HUES64 (cell line): ENCODE measurements around the gene TRIM28.
A peak's percentile ranks its signal among the peaks of the same experiment; 100 is the strongest.

Source experiments
- H3K27ac ChIP-seq: 2 replicates; pipeline ENCODE4 v1.7.0; 2013; ENCODE audit warnings: low read depth, low read length, inconsistent platforms
- H3K27me3 ChIP-seq: 2 replicates; pipeline ENCODE4 v1.6.1; 2013; ENCODE audit warnings: mild to moderate bottlenecking, low read length; ENCODE audit not compliant: insufficient read depth
- H3K36me3 ChIP-seq: 2 replicates; pipeline ENCODE4 v1.6.1; 2013; ENCODE audit warnings: mild to moderate bottlenecking, low read length; ENCODE audit not compliant: insufficient read depth
- H3K4me1 ChIP-seq: 2 replicates; pipeline ENCODE4 v1.6.1; 2013; ENCODE audit warnings: mild to moderate bottlenecking, low read length, moderate library complexity; ENCODE audit not compliant: insufficient read depth
- H3K4me3 ChIP-seq: 2 replicates; pipeline ENCODE4 v1.5.1; 2013; ENCODE audit warnings: mild to moderate bottlenecking, low read length, moderate library complexity
- H3K9ac ChIP-seq: 2 replicates; pipeline ENCODE4 v1.6.1; 2013; ENCODE audit warnings: mild to moderate bottlenecking, low read depth, low read length
- H3K9me3 ChIP-seq: 2 replicates; pipeline ENCODE4 v1.6.1; 2013; ENCODE audit warnings: low read depth, low read length; ENCODE audit not compliant: insufficient read depth
- WGBS: fragments of 150-250, 120-280 bp; methylation state at CpG from one replicate; pipeline ENCODE4 v1.1.7; 2013; ENCODE audit warnings: missing lambda C conversion rate; 5-methylcytosine and 5-hydroxymethylcytosine counted together

TRIM28 gene

GRCh38 chr19:58558623-58559274, 14.9 kb downstream of the TRIM28 start:
- H3K9me3 ChIP-seq = no peaks in the 10 kb centered on the region
- H3K27ac ChIP-seq = peak overlapping the region; percentile 100
- peak overlapping the region; percentile 99 for H3K9ac ChIP-seq
- no peaks in the 10 kb centered on the region for H3K4me1 ChIP-seq
- H3K36me3 ChIP-seq = peaks cover 11% of the 10 kb centered on the region
- WGBS = under 1% methylated on average over 76 of the region's 76 CpGs
- peaks cover 27% of the 10 kb centered on the region for H3K27me3 ChIP-seq
- H3K4me3 ChIP-seq = peak overlapping the region; percentile 66

- peaks cover 30% of the 10 kb centered on the region for H3K27me3 ChIP-seq
- no peaks in the 10 kb centered on the region for H3K4me1 ChIP-seq
- H3K9me3 ChIP-seq = no peaks in the 10 kb centered on the region
- H3K9ac ChIP-seq = peak overlapping the region; percentile 99
- H3K4me3 ChIP-seq = peak overlapping the region; percentile 66
- peak overlapping the region; percentile 100 for H3K27ac ChIP-seq
- 1% methylated on average over 33 of the region's 33 CpGs for WGBS
- peaks cover 11% of the 10 kb centered on the region for H3K36me3 ChIP-seq
Measured at GRCh38 chr19:58559275-58560006, 15.6 kb downstream of the TRIM28 start.

DNA sequence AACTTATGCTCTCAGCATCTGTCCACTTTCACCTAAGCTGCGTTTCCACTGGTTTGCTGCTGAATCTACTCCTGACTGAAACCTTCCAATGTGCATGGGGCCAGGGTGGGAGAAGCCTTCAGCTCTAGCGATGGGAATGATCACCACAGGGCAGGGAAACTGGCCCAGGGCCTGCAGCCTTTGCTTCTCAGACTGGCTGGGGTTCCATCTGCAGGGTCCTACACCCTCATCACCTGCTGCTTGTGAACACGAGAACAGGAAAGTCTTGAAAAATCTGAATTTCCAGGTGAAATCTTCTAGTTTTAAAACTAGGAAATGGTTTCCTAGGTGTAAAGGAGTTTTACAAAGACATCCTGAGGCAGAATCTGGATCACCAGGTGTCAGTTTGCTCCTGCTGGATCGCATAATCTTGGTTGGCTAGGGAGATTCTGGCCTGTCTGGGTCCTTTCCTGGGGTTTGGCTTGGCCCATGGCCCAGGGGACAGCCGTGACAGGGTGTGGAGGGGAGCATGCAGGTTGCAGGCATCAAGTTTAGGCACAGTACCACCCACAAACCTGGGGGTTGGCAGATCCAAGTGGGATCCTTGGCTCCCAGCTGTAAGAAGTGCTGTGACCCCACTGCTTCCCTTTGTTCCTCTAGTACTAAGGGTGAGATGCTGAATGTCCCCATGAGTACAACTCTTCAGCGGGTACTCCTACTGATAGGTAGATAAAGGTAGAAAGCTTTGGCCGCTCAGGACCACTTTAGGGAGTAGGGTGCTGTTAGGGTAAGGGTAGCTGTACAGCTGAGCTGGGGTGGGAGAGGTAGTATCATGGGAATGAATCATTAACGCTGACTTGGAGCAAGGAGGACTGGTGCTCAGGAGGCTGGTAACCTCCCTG, 16.4 kb downstream of the TRIM28 start:
- peak overlapping the region; percentile 66 for H3K4me3 ChIP-seq
- peak overlapping the region; percentile 99 for H3K9ac ChIP-seq
- WGBS = 89% methylated on average over 8 of the region's 8 CpGs
- H3K9me3 ChIP-seq = no peaks in the 10 kb centered on the region
- H3K27ac ChIP-seq = peak overlapping the region; percentile 100; the same call in 1 of the 2 replicates
- peaks cover 11% of the 10 kb centered on the region for H3K36me3 ChIP-seq
- H3K4me1 ChIP-seq = no peaks in the 10 kb centered on the region
- peaks cover 30% of the 10 kb centered on the region for H3K27me3 ChIP-seq

GRCh38 chr19:58560921-58561320, 17.1 kb downstream of the TRIM28 start:
- Histone ChIP-seq H3K27ac (no peak overlapping the region), H3K9me3 (no peaks in the 10 kb centered on the region), H3K27me3 (peaks cover 30% of the 10 kb centered on the region), H3K36me3 (peaks cover 11% of the 10 kb centered on the region), H3K9ac (no peak overlapping the region), H3K4me3 (no peak overlapping the region), H3K4me1 (no peaks in the 10 kb centered on the region)

DNA sequence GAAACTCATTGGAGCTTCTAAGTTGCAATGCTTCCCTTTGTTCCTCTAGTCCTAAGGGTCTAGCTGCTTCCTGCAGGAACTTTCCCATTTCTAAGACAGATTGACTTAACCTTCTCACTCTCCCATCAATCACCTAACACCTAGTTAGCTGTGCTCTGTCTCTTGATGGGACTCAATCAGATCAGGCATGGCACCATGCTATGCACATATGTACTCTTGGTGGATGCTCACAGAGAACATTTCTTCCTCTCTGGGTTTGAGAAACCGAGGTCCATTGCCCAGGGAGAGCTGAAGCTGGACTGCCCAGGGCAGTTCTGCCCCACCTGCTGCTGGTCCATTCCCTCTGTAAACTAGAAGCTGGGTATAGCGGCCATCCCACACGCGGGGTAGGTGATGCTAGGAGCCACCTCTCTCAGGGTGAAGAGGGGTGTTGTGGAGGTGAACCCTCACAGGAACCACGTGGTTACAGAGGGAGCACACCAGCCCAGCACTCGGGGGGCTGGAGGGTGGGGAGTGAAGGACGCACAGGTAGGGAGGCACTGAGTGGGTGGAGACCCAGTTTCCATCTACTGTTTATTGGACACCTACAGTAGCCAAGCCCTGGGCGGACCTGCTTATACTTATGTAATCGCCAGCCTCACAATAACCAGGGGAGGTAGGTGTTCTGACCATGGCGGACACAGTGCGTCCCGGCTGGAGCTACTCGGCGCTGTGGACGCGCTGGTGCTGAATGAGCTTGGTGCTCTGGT, 17.7 kb downstream of the TRIM28 start:
- peaks cover 30% of the 10 kb centered on the region for H3K27me3 ChIP-seq
- 93% methylated on average over 16 of the region's 16 CpGs for WGBS
- H3K4me3 ChIP-seq = no peak overlapping the region
- no peaks in the 10 kb centered on the region for H3K9me3 ChIP-seq
- no peak overlapping the region for H3K27ac ChIP-seq
- H3K36me3 ChIP-seq = peaks cover 7% of the 10 kb centered on the region
- no peaks in the 10 kb centered on the region for H3K4me1 ChIP-seq
- H3K9ac ChIP-seq = peak overlapping the region; percentile 58

- Histone ChIP-seq H3K4me3 (peak overlapping the region; percentile 49), H3K36me3 (peaks cover 10% of the 10 kb centered on the region; the same call in 1 of the 2 replicates), H3K9ac (peak overlapping the region; percentile 58), H3K4me1 (no peaks in the 10 kb centered on the region), H3K27ac (no peak overlapping the region), H3K27me3 (peaks cover 30% of the 10 kb centered on the region), H3K9me3 (no peaks in the 10 kb centered on the region)
- 65% methylated on average over 107 of the region's 107 CpGs for WGBS
Measured at GRCh38 chr19:58562122-58563033, 18.5 kb downstream of the TRIM28 start.

DNA sequence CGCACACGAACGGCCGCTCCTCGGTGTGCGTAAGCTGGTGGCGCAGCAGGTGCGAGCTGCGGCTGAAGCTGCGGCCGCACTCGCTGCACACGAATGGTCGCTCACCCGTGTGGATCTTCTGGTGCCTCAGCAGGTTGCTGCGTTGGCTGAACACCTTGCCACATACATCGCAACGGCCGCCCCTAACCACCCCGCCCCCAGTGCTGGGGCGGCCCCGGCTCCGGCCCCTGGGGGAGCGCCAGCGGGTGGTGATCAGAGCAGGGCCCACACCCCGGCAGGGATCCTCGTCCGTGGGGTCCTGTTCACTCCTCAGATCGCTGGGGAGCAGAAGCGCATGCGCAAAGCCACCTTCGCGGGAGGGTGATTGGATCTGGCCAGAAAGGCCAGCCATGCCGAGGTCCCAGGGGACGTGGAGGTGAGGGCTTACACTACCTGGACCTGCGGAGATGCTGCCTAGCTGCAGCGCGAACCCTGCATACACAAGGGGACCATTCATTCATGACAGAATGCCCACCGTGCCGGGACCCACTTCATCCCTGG, 19.2 kb downstream of the TRIM28 start:
- Histone ChIP-seq H3K27me3 (peaks cover 30% of the 10 kb centered on the region), H3K9ac (peak overlapping the region; percentile 58), H3K9me3 (no peaks in the 10 kb centered on the region), H3K27ac (no peak overlapping the region), H3K36me3 (peaks cover 12% of the 10 kb centered on the region; the same call in 1 of the 2 replicates), H3K4me1 (no peaks in the 10 kb centered on the region), H3K4me3 (peak overlapping the region; percentile 49)
- 69% methylated on average over 40 of the region's 40 CpGs for WGBS

DNA sequence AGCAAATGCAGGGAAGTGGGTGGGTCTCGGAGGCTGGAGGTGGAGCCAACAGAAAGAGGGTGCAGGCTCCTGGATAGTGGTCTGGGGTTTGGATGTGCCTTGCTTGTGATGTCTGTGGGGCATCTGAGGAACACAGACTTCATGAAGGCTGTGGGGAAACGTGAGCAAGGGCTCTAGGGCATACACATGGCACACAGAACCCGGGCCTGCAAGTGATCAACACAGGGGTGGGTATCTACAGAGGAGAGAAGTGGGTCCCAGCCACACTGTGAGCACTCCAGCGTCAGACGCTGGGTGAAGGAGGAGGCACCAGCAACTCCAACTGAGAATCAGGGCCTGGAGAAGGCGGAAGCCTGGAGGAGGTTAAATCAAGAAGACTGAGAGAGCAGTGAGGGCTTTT, 20.0 kb downstream of the TRIM28 start:
- Histone ChIP-seq H3K9me3 (no peaks in the 10 kb centered on the region), H3K4me1 (no peaks in the 10 kb centered on the region), H3K27me3 (peaks cover 30% of the 10 kb centered on the region), H3K36me3 (peaks cover 16% of the 10 kb centered on the region; the same call in 1 of the 2 replicates), H3K4me3 (no peak overlapping the region), H3K9ac (no peak overlapping the region), H3K27ac (no peak overlapping the region)
- 89% methylated on average over 6 of the region's 6 CpGs for WGBS

DNA sequence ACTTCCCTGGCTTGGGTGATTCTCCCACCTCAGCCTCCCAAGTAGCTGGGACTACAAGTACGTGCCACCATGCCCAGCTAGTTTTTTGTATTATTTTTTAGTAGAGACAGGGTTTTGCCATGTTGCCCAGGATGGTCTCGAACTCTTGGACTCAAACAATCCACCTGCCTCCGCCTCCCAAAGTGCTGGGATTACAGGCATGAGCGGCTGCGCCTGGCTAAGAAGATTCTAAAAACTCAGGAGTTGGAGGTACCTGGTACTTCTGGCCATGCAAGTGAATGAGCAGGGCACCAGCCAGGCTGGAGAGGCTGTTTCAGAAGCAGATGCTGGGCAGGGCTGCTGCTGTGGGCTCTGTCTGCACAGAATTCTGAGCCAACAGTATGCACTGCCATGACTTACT, 23.1 kb downstream of the TRIM28 start:
- no peaks in the 10 kb centered on the region for H3K9me3 ChIP-seq
- H3K9ac ChIP-seq = no peak overlapping the region
- H3K4me3 ChIP-seq = no peak overlapping the region
- peaks cover 33% of the 10 kb centered on the region; the same call in 1 of the 2 replicates for H3K36me3 ChIP-seq
- H3K27ac ChIP-seq = no peak overlapping the region
- H3K27me3 ChIP-seq = peaks cover 21% of the 10 kb centered on the region
- WGBS = 94% methylated on average over 5 of the region's 5 CpGs
- no peaks in the 10 kb centered on the region for H3K4me1 ChIP-seq
